ENCODE data around the gene PIR.

Gene PIR

DNA sequence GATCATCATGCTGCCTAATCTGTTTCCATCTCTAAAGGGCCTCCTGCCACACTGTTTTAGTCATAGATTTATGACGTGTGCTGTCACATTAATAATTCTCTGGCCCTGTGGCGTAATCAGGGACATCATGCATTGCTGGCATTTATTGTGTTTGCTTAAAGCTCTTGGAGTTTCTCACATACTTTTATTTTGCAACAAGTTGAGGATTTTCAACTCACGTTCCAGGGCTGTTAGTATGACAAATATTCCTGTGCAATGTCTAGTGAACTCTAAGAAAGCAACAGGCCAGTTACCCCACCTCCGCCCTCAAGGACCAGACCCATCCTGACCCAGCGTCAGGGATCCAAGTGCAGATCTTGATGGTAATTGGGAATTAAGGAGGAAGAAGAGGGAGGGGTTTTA is 150.1 kb downstream of the PIR start:
- peak; percentile 17 for DNase-seq

DNA sequence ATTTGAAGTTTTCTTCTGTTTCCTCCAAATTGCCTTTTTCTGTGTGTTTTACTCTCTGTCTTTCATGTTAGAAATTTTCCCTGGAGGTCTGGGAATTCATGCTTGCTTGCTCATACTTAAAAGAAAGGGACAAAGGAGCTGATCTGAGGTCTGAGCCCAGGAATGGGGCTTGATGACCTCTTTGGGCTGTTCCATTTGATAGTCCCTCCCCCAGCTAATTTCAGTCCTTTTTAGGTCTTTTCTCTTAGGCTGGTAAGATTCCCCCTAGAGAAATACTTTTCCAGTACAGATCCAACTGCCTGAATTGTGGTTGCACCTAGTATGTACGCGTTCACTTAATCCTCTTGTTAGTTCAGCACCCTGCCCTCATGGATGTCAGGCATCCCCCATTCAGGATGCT is 152.3 kb downstream of the PIR start:
- peak; percentile 38 for DNase-seq

DNA sequence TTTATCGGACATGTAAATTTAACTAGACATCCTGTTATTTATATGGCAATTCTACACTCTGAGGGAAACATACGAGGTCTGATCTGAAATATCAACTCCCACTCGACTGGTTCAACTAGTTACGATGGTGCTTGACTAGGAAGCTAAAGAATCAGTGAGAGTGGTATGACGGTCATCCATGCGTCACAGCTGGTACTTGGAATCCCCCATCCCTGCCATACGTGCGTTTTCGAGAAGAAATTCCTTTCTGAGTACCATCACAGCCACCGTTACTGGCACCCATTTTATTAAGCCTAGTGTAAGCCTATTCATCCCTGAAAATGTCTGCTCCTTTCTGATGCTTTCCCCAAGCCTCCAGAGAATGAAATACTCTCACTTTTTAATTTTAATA is 157.1 kb downstream of the PIR start:
- DNase-seq, result peak; percentile 71

DNA sequence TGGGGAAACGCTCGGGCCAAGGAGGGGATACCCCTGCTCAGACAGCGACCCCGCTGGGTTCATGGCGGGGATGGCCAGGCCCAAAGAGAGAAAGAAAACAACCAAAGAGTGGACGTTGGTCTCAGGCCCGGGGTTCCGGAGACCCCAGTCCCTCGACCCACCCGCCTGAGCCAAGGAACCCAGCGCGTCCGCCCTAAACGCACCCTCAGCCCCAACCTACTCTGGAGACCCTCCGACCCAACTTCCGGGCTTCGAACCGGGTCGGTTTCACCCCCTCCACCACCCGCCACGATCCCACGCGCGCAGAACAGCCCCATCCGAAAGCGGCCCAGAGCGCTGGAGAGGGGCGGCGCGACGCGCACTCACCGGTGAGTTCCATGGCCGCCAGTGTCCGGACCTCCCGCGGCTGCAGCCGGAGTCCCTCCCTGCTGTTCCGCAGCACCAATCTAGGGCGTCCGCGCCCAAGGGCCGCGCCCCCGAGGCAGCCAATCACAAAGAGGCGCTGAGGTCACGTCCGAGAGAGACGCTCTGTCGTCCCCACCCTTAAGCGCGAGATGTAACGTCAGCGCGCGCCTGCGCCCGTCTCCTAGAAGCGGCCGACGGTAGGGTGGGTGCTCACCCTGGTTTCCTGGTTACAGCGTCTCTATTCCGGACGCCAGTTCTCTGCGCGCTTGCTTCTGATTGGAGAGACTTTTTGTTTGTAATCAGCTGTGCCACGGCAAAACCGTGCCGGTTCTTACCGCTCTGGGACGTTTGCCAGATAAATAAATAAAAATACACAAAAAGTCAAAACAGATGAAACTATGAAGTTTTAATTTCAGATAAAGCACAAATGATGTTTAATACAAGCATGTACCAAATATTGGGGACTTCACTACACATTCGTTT is 157.8 kb downstream of the PIR start, which contains the start of gene PIGA:
Gene PIGA (minus strand): TSS at position 389 of the 888 bp plus-strand sequence. CDS start 3,593 bp downstream, outside the sequence.
- peak; percentile 96 for DNase-seq

Measured in eye (tissue), 1 donor.